Stimulated activated CD4-positive, alpha-beta T cell treated with anti-CD3 and anti-CD28 coated beads, TNF-alpha, amount 100 ng/mL, for 24 hours (primary cell): ENCODE results near the gene WASF2.
"Not testable (repeated sequence)": the region's sequence is repeated elsewhere in the genome, so short reads cannot be mapped to it uniquely, and the experiment has no call there.

ENCODE experiments used
- DNase-seq, 3 experiments: peaks; one replicate each; pipeline ENCODE4 v3.0.0-alpha.2; 2020; ENCODE audit warnings: low read depth in 3 of 3

WASF2 gene

GRCh38 chr1:27496604-27497155 is 6.7 kb upstream of the WASF2 start:
- no peak for DNase-seq

GRCh38 chr1:27492796-27493195 is 2.8 kb upstream of the WASF2 start:
- no peak for DNase-seq

- DNase-seq = no peak
Observed at GRCh38 chr1:27491748-27492700, 2.1 kb upstream of the WASF2 start.

- peak in 1 of 3 experiments; percentile 14 for DNase-seq
Observed at GRCh38 chr1:27489501-27489972, 430 bp downstream of the WASF2 start.

- DNase-seq = no peak
Observed at GRCh38 chr1:27487966-27488884, 1.7 kb downstream of the WASF2 start.

GRCh38 chr1:27485363-27485762 is 4.6 kb downstream of the WASF2 start:
- DNase-seq = no peak

- DNase-seq = no peak
Observed at GRCh38 chr1:27483659-27484058, 6.3 kb downstream of the WASF2 start.

- no peak for DNase-seq
Observed at GRCh38 chr1:27481994-27482620, 7.9 kb downstream of the WASF2 start.

- DNase-seq = no peak
Observed at GRCh38 chr1:27478098-27478497, 11.9 kb downstream of the WASF2 start.

- peak in 1 of 3 experiments; percentile 10 for DNase-seq
Observed at GRCh38 chr1:27476237-27476636, 13.7 kb downstream of the WASF2 start.

GRCh38 chr1:27475720-27476119 is 14.2 kb downstream of the WASF2 start:
- no peak for DNase-seq

GRCh38 chr1:27473755-27474154 is 16.2 kb downstream of the WASF2 start:
- DNase-seq = no peak

GRCh38 chr1:27472098-27472497 is 17.9 kb downstream of the WASF2 start:
- DNase-seq = not testable (repeated sequence)

GRCh38 chr1:27471477-27471876 is 18.5 kb downstream of the WASF2 start:
- DNase-seq = no peak

GRCh38 chr1:27469334-27469733 is 20.6 kb downstream of the WASF2 start:
- no peak for DNase-seq

GRCh38 chr1:27468378-27468777 is 21.6 kb downstream of the WASF2 start:
- DNase-seq = not testable (repeated sequence)

- no peak for DNase-seq
Observed at GRCh38 chr1:27464926-27465647, 24.9 kb downstream of the WASF2 start.

GRCh38 chr1:27463916-27464315 is 26.1 kb downstream of the WASF2 start:
- DNase-seq = not testable (repeated sequence)

GRCh38 chr1:27458521-27458920 is 31.4 kb downstream of the WASF2 start:
- DNase-seq = not testable (repeated sequence)

- DNase-seq = no peak
Observed at GRCh38 chr1:27455139-27455811, 34.7 kb downstream of the WASF2 start.
